H9 (cell line): ENCODE results near the gene TLX1. TPM values are rescaled to one million over a fixed set of nuclear protein-coding genes. Genes with fewer than 3 reads are reported as not detected.

Experiments used
- DNase-seq: peaks from one replicate; pipeline ENCODE4 v3.0.0-alpha.2; 2017
- H2AFZ ChIP-seq: one replicate; pipeline ENCODE4 v1.6.1; 2013; ENCODE audit warnings: mild to moderate bottlenecking, low read length, control low read depth, moderate library complexity
- H2AK5ac ChIP-seq: 2 replicates; pipeline ENCODE4 v1.6.1; 2013; ENCODE audit warnings: low read length, control low read depth, mixed read lengths; ENCODE audit not compliant: insufficient read length
- H2BK120ac ChIP-seq: one replicate; pipeline ENCODE4 v1.6.1; 2013; ENCODE audit warnings: low read depth, mild to moderate bottlenecking, low read length, control low read depth, inconsistent platforms; ENCODE audit not compliant: poor library complexity, severe bottlenecking
- H2BK12ac ChIP-seq: 2 replicates; pipeline ENCODE4 v1.6.1; 2013; ENCODE audit warnings: low read length, control low read depth, mixed read lengths, low read depth; ENCODE audit not compliant: insufficient read length
- H2BK15ac ChIP-seq: 2 replicates; pipeline ENCODE4 v1.6.1; 2013; ENCODE audit warnings: low read depth, low read length, control low read depth
- H2BK20ac ChIP-seq: one replicate; pipeline ENCODE4 v1.6.1; 2013; ENCODE audit warnings: low read depth, mild to moderate bottlenecking, low read length, control low read depth, inconsistent platforms; ENCODE audit not compliant: poor library complexity, severe bottlenecking
- H2BK5ac ChIP-seq: 2 replicates; pipeline ENCODE4 v1.6.1; 2013; ENCODE audit warnings: low read length, control low read depth, mixed read lengths; ENCODE audit not compliant: insufficient read length
- H3K14ac ChIP-seq: 2 replicates; pipeline ENCODE4 v1.6.1; 2013; ENCODE audit warnings: low read length, control low read depth; ENCODE audit not compliant: insufficient read depth
- H3K18ac ChIP-seq: 2 replicates; pipeline ENCODE4 v1.6.1; 2013; ENCODE audit warnings: low read depth, mild to moderate bottlenecking, mixed read lengths, low read length, control low read depth; ENCODE audit not compliant: insufficient read length
- H3K23ac ChIP-seq: 2 replicates; pipeline ENCODE4 v1.6.1; 2013; ENCODE audit warnings: low read length, control low read depth, mixed read lengths, low read depth; ENCODE audit not compliant: insufficient read length
- H3K23me2 ChIP-seq: 2 replicates; pipeline ENCODE4 v1.6.1; 2013; ENCODE audit warnings: low read depth, mild to moderate bottlenecking, mixed read lengths, low read length, control low read depth; ENCODE audit not compliant: insufficient read length, poor library complexity, severe bottlenecking
- H3K27ac ChIP-seq: 2 replicates; pipeline ENCODE4 v1.5.1; 2013; ENCODE audit warnings: low read length, control low read depth, mixed read lengths, low read depth; ENCODE audit not compliant: insufficient read length
- H3K27me3 ChIP-seq: 2 replicates; pipeline ENCODE4 v1.6.1; 2013; ENCODE audit warnings: low read length, control low read depth, inconsistent platforms; ENCODE audit not compliant: insufficient read depth
- H3K4ac ChIP-seq: 2 replicates; pipeline ENCODE4 v1.6.1; 2013; ENCODE audit warnings: low read depth, mild to moderate bottlenecking, control low read depth, inconsistent platforms, low read length, moderate library complexity
- H3K4me1 ChIP-seq: 2 replicates; pipeline ENCODE4 v1.6.1; 2013; ENCODE audit warnings: low read length, control low read depth, inconsistent platforms; ENCODE audit not compliant: insufficient read depth
- H3K4me2 ChIP-seq: 2 replicates; pipeline ENCODE4 v1.6.1; 2013; ENCODE audit warnings: low read length, control low read depth, mixed read lengths; ENCODE audit not compliant: insufficient read length, insufficient read depth
- H3K56ac ChIP-seq: 2 replicates; pipeline ENCODE4 v1.6.1; 2013; ENCODE audit warnings: low read depth, mild to moderate bottlenecking, mixed read lengths, low read length, control low read depth; ENCODE audit not compliant: insufficient read length
- H3K79me1 ChIP-seq: 2 replicates; pipeline ENCODE4 v1.6.1; 2013; ENCODE audit warnings: low read depth, mild to moderate bottlenecking, moderate library complexity, low read length, control low read depth, inconsistent platforms; ENCODE audit not compliant: insufficient read depth, poor library complexity, severe bottlenecking
- H3K79me2 ChIP-seq: 2 replicates; pipeline ENCODE4 v1.6.1; 2013; ENCODE audit warnings: low read length, control low read depth, inconsistent platforms; ENCODE audit not compliant: insufficient read depth
- H3K9ac ChIP-seq: 2 replicates; pipeline ENCODE4 v1.6.1; 2013; ENCODE audit warnings: low read length, control low read depth, mixed read lengths; ENCODE audit not compliant: insufficient read length; ENCODE audit errors: extremely low read depth
- H3K9me3 ChIP-seq: one replicate; pipeline ENCODE4 v1.6.1; 2013; ENCODE audit warnings: low read depth, low read length, inconsistent platforms; ENCODE audit not compliant: control insufficient read depth
- H3T11ph ChIP-seq: one replicate; pipeline ENCODE4 v1.6.1; 2013; ENCODE audit warnings: mild to moderate bottlenecking, low read length, control low read depth, inconsistent platforms
- H4K20me1 ChIP-seq: one replicate; pipeline ENCODE4 v1.6.1; 2013; ENCODE audit not compliant: control insufficient read depth, insufficient read length, insufficient read depth
- H4K5ac ChIP-seq: 2 replicates; pipeline ENCODE4 v1.6.1; 2013; ENCODE audit warnings: low read depth, mild to moderate bottlenecking, mixed read lengths, low read length, control low read depth; ENCODE audit not compliant: insufficient read length
- H4K8ac ChIP-seq: replicated peaks from 2 replicates; pipeline ENCODE4 v1.6.1; 2013; ENCODE audit warnings: low read length, control low read depth, mixed read lengths, low read depth; ENCODE audit not compliant: insufficient read length
- H4K91ac ChIP-seq: 2 replicates; pipeline ENCODE4 v1.6.1; 2013; ENCODE audit warnings: low read depth, mild to moderate bottlenecking, moderate library complexity, mixed read lengths, low read length, control low read depth; ENCODE audit not compliant: insufficient read length
- H3K27ac Mint-ChIP-seq, 3 experiments: 2 replicates in 2 of 3; 3 replicates in 1 of 3; pipeline ENCODE4 v1.8.0; 2020 to 2021; ENCODE audit warnings: mixed read lengths in 3 of 3, mild to moderate bottlenecking in 1 of 3, moderate library complexity in 1 of 3
- H3K27me3 Mint-ChIP-seq: 2 replicates; pipeline ENCODE4 v1.8.0; 2021; ENCODE audit warnings: low read depth, mild to moderate bottlenecking, moderate library complexity, mixed read lengths
- H3K36me3 Mint-ChIP-seq, 3 experiments: 2 replicates in 2 of 3; 3 replicates in 1 of 3; pipeline ENCODE4 v1.8.0; 2020 to 2021; ENCODE audit warnings: low read depth in 3 of 3, mixed read lengths in 3 of 3; ENCODE audit not compliant: insufficient read depth in 1 of 3
- H3K4me1 Mint-ChIP-seq, 2 experiments: 2 replicates each; pipeline ENCODE4 v1.8.0; 2020; ENCODE audit warnings: mixed read lengths in 2 of 2
- H3K4me3 Mint-ChIP-seq, 2 experiments: 2 replicates in 1 of 2; 3 replicates in 1 of 2; pipeline ENCODE4 v1.8.0; 2020 to 2021; ENCODE audit warnings: mild to moderate bottlenecking in 2 of 2, mixed read lengths in 2 of 2, moderate library complexity in 1 of 2
- H3K9me3 Mint-ChIP-seq, 2 experiments: 2 replicates in 1 of 2; 3 replicates in 1 of 2; pipeline ENCODE4 v1.8.0; 2020; ENCODE audit warnings: mild to moderate bottlenecking in 2 of 2, mixed read lengths in 2 of 2, moderate library complexity in 1 of 2
- CTCF ChIP-seq: fragments of 200-600 bp; sonication (generic); conservative IDR thresholded peaks from 3 replicates; pipeline ENCODE4 v1.8.0; 2021; ENCODE audit warnings: antibody characterized with exemption, mild to moderate bottlenecking
- WGBS: extraction: QIAGEN DNeasy Blood & Tissue Kit; methylation state at CpG from one replicate; pipeline ENCODE4 v1.1.7; 2013; ENCODE audit warnings: missing lambda C conversion rate, low lambda C conversion rate, mixed read lengths; ENCODE audit not compliant: insufficient read length; ENCODE audit errors: extremely low coverage; 5-methylcytosine and 5-hydroxymethylcytosine counted together
- total RNA-seq: library from RNA; stranded (reverse); gene quantifications from 2 replicates; pipeline ENCODE4 v1.2.1, GENCODE V29; 2021

Gene TLX1
- total RNA-seq, 1 experiment from 2014 or later = not detected

- H3K18ac ChIP-seq = no peak overlapping the region
- no peak for DNase-seq
- no peak overlapping the region for H2AK5ac ChIP-seq
- no CpG with 5 or more reads among the region's 10 CpGs for WGBS
- H3K9me3 ChIP-seq = no peaks in the 10 kb centered on the region
- Mint-ChIP-seq H3K27ac (no peak overlapping the region), H3K27me3 (peaks cover 87% of the 10 kb centered on the region), H3K4me3 (no peak overlapping the region), H3K9me3 (no peaks in the 10 kb centered on the region), H3K4me1 (no peaks in the 10 kb centered on the region), H3K36me3 (no peaks in the 10 kb centered on the region)
- H4K91ac ChIP-seq = no peak overlapping the region
- no peak overlapping the region for H3K56ac ChIP-seq
- no peak overlapping the region for H3K4ac ChIP-seq
- H2BK5ac ChIP-seq = no peak overlapping the region
- no peak overlapping the region for H3K27ac ChIP-seq
- no peak for TF ChIP-seq CTCF
- H3K4me2 ChIP-seq = no peak overlapping the region
- no peaks in the 10 kb centered on the region; the same call in 1 of the 2 replicates for H3K27me3 ChIP-seq
- H3K9ac ChIP-seq = no peak overlapping the region
- no peaks in the 10 kb centered on the region for H4K20me1 ChIP-seq
- H2BK120ac ChIP-seq = no peak overlapping the region
- no peak overlapping the region for H4K8ac ChIP-seq
- H2BK15ac ChIP-seq = no peak overlapping the region
- no peak overlapping the region for H3K14ac ChIP-seq
- no peaks in the 10 kb centered on the region for H3K23me2 ChIP-seq
- no peaks in the 10 kb centered on the region for H3K79me2 ChIP-seq
- no peaks in the 10 kb centered on the region for H3K79me1 ChIP-seq
- H3K23ac ChIP-seq = no peak overlapping the region
- H3K4me1 ChIP-seq = no peaks in the 10 kb centered on the region
- no peak overlapping the region for H2BK12ac ChIP-seq
- H3T11ph ChIP-seq = no peak overlapping the region
- H2AFZ ChIP-seq = no peak overlapping the region
- no peak overlapping the region for H2BK20ac ChIP-seq
- no peak overlapping the region for H4K5ac ChIP-seq
Measured at GRCh38 chr10:101087376-101087775, 43.7 kb upstream of the TLX1 start.
